ENCODE data around the gene BAZ2B. TPM values are rescaled to one million over a fixed set of nuclear protein-coding genes. Genes with fewer than 3 reads are reported as not detected.

BAZ2B gene
- total RNA-seq, 2 donors from 2014 or later = 53.1 to 64.1 TPM

- peaks cover 30% of the 10 kb centered on the region for H3K9me3 Mint-ChIP-seq
- DNase-seq = no peak
- H3K9me3 ChIP-seq (ENCODE audit: control insufficient read depth, low read length) = peaks cover 34% of the 10 kb centered on the region
- WGBS, 2 experiments (ENCODE audit: insufficient coverage in 1 of 2, insufficient read length in 1 of 2) = 80 to 100% methylated on average over 1 to 3 of the region's 3 CpGs
- no peak for TF ChIP-seq CTCF (conservative IDR thresholded peaks at IDR 0.05)
- no peaks in the 10 kb centered on the region for H3K27me3 Mint-ChIP-seq (ENCODE audit: insufficient read depth)
- H3K9ac ChIP-seq (ENCODE audit: extremely low read depth, low read length, poor library complexity, severe bottlenecking) = no peak overlapping the region
- H3K4me1 ChIP-seq (ENCODE audit: control insufficient read depth, insufficient read depth, low read length) = no peaks in the 10 kb centered on the region
- H3K27ac Mint-ChIP-seq = no peak overlapping the region
- no peak overlapping the region for H3K27ac ChIP-seq (ENCODE audit: low read depth, low read length)
- H3K36me3 Mint-ChIP-seq (ENCODE audit: low read depth) = peaks cover 40% of the 10 kb centered on the region
- H3K4me3 Mint-ChIP-seq = no peak overlapping the region
- H3K4me1 Mint-ChIP-seq = no peaks in the 10 kb centered on the region
- H3K27me3 ChIP-seq (ENCODE audit: control insufficient read depth, insufficient read depth, low read length, poor library complexity, severe bottlenecking) = no peaks in the 10 kb centered on the region
- H3K4me3 ChIP-seq (ENCODE audit: low read length) = no peak overlapping the region
- peaks cover 11% of the 10 kb centered on the region for H3K36me3 ChIP-seq (ENCODE audit: control insufficient read depth, insufficient read depth, low read length)
Measured at GRCh38 chr2:159571540-159572260, 44.6 kb downstream of the BAZ2B start.

GRCh38 chr2:159564081-159564480, 52.3 kb downstream of the BAZ2B start:
- Histone ChIP-seq H3K27me3 (ENCODE audit: control insufficient read depth, insufficient read depth, low read length, poor library complexity, severe bottlenecking) (no peaks in the 10 kb centered on the region), H3K4me1 (ENCODE audit: control insufficient read depth, insufficient read depth, low read length) (no peaks in the 10 kb centered on the region), H3K36me3 (ENCODE audit: control insufficient read depth, insufficient read depth, low read length) (peaks cover 5% of the 10 kb centered on the region), H3K9me3 (ENCODE audit: control insufficient read depth, low read length) (no peaks in the 10 kb centered on the region), H3K9ac (ENCODE audit: extremely low read depth, low read length, poor library complexity, severe bottlenecking) (no peak overlapping the region), H3K4me3 (ENCODE audit: low read length) (no peak overlapping the region), H3K27ac (ENCODE audit: low read depth, low read length) (no peak overlapping the region)
- Mint-ChIP-seq H3K9me3 (no peaks in the 10 kb centered on the region), H3K27me3 (ENCODE audit: insufficient read depth) (no peaks in the 10 kb centered on the region), H3K27ac (no peak overlapping the region), H3K4me1 (peaks cover 7% of the 10 kb centered on the region), H3K36me3 (ENCODE audit: low read depth) (peaks cover 22% of the 10 kb centered on the region), H3K4me3 (no peak overlapping the region)
- no peak for DNase-seq
- TF ChIP-seq CTCF (conservative IDR thresholded peaks at IDR 0.05) = no peak

GRCh38 chr2:159562248-159562647, 54.1 kb downstream of the BAZ2B start:
- Histone ChIP-seq H3K4me3 (ENCODE audit: low read length) (no peak overlapping the region), H3K9me3 (ENCODE audit: control insufficient read depth, low read length) (no peaks in the 10 kb centered on the region), H3K27ac (ENCODE audit: low read depth, low read length) (no peak overlapping the region), H3K27me3 (ENCODE audit: control insufficient read depth, insufficient read depth, low read length, poor library complexity, severe bottlenecking) (no peaks in the 10 kb centered on the region), H3K4me1 (ENCODE audit: control insufficient read depth, insufficient read depth, low read length) (no peaks in the 10 kb centered on the region), H3K9ac (ENCODE audit: extremely low read depth, low read length, poor library complexity, severe bottlenecking) (no peak overlapping the region), H3K36me3 (ENCODE audit: control insufficient read depth, insufficient read depth, low read length) (peaks cover 3% of the 10 kb centered on the region)
- no peak for TF ChIP-seq CTCF (conservative IDR thresholded peaks at IDR 0.05)
- Mint-ChIP-seq H3K27ac (no peak overlapping the region), H3K4me1 (peaks cover 17% of the 10 kb centered on the region), H3K27me3 (ENCODE audit: insufficient read depth) (no peaks in the 10 kb centered on the region), H3K9me3 (no peaks in the 10 kb centered on the region), H3K4me3 (no peak overlapping the region), H3K36me3 (ENCODE audit: low read depth) (peaks cover 22% of the 10 kb centered on the region)
- DNase-seq = no peak
- WGBS, 2 experiments (ENCODE audit: insufficient coverage in 1 of 2, insufficient read length in 1 of 2) = 71 to 82% methylated on average over 1 to 2 of the region's 2 CpGs
